Mucosa of descending colon (tissue), 3 donors: ENCODE measurements around the gene MAP1LC3B2. TPM values are rescaled to one million over a fixed set of nuclear protein-coding genes. Genes with fewer than 3 reads are reported as not detected.
A peak's percentile ranks its signal among the peaks of the same experiment; 100 is the strongest.

Experiments
- ATAC-seq: fragments of 200-7000 bp; cut with Tn5 transposase; one replicate; pipeline ENCODE4 v1.9.1; 2020; ENCODE audit warnings: mild to moderate bottlenecking, moderate library complexity
- DNase-seq, 3 donors: peaks; one replicate each; pipeline ENCODE4 v3.0.0-alpha.2; 2020
- H3K36me3 ChIP-seq: fragments of 200-600 bp; one replicate; pipeline ENCODE4 v1.8.0; 2021; ENCODE audit warnings: low read depth, mild to moderate bottlenecking
- H3K4me1 ChIP-seq: fragments of 200-600 bp; one replicate; pipeline ENCODE4 v1.8.0; 2021; ENCODE audit warnings: low read depth, mild to moderate bottlenecking
- H3K4me3 ChIP-seq: fragments of 200-600 bp; one replicate; pipeline ENCODE4 v1.8.0; 2021; ENCODE audit warnings: mild to moderate bottlenecking
- H3K9me3 ChIP-seq: fragments of 200-600 bp; one replicate; pipeline ENCODE4 v1.8.0; 2021; ENCODE audit warnings: mild to moderate bottlenecking
- CTCF ChIP-seq: fragments of 200-600 bp; IDR thresholded peaks from one replicate; pipeline ENCODE4 v1.8.0; 2022; ENCODE audit warnings: antibody characterized with exemption, mild to moderate bottlenecking
- intact Hi-C, 2 donors: fragments of 100-400 bp; cut with DNase I in 1 of 2; cut with micrococcal nuclease in 1 of 2; formaldehyde crosslinking; loops; one replicate each; pipeline versions ENCODE4 v1.11.0 to v1.11.1; 2022; cut with DNase I, micrococcal nuclease
- long read RNA-seq, 2 donors: library from polyadenylated mRNA; unstranded; transcript quantifications; one replicate each; pipeline ENCODE4 v2.0.0, GENCODE V29; 2019 to 2021
- total RNA-seq, 3 donors: library from RNA; stranded (reverse); fragmentation: NEBNext Ultra II Directional in 2 of 3; extraction: Animal tissue kit (Norgen Biotek cat#: 25700) in 2 of 3; gene quantifications; one replicate each; pipeline versions ENCODE4 v1.2.1 to v1.2.4, GENCODE V29; 2021 to 2023
- donor health status: DM: no; HTN: no; CAD: no; lungs with moderate emphysema.
- donor health status: DM: no; HTN: no; CAD: no.
- donor health status: DM: no; HTN: yes; CAD: no.

Gene MAP1LC3B2
- total RNA-seq = 1 to 10 TPM; 1.6 to 2.0 (median 1.7) TPM
- long read RNA-seq, donor 1 = 0 reads
- long read RNA-seq, donor 2 = 0 reads

- peaks cover 9% of the 10 kb centered on the region for H3K9me3 ChIP-seq
- ATAC-seq (peak; percentile 96), DNase-seq (peak; percentile 85 to 92 (median 87))
- no peaks in the 10 kb centered on the region for H3K36me3 ChIP-seq
- no peak for TF ChIP-seq CTCF
- intact Hi-C loops = no loop called here
- H3K4me1 ChIP-seq = peaks cover 17% of the 10 kb centered on the region
- no peak within 1 kb of the TSS for H3K4me3 ChIP-seq
Measured at GRCh38 chr12:116559162-116559935, at the start of gene MAP1LC3B2. TSS of gene MAP1LC3B2 (plus strand) at chr12:116559381. CDS start at chr12:116575943, 16,562 bp downstream.

GRCh38 chr12:116513944-116514343 is 45.2 kb upstream of the MAP1LC3B2 start:
- no peak for DNase-seq
- ATAC-seq = no peak
- no peak for TF ChIP-seq CTCF

DNA sequence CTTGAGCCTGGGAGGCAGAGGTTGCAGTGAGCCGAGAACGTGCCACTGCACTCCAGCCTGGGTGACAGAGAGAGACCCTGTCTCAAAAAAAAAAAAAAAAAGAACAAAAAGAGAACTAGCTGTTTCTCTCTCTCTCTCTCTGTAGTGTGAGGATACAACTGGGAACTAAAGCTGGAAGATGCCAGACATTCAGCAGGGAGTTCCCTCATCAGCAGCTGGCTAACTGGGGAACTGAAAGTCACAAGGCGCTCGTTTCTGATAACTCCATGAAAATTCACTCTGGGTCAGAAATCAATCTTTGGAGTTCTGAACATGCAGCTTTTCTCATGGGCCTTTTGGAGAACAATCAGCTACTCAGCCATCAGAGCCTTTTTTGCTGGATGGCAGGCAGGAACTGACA is 43.5 kb upstream of the MAP1LC3B2 start:
- no peak overlapping the region for H3K4me3 ChIP-seq
- no peaks in the 10 kb centered on the region for H3K4me1 ChIP-seq
- no peak for ATAC-seq
- TF ChIP-seq CTCF = no peak
- H3K9me3 ChIP-seq = no peaks in the 10 kb centered on the region
- no peak for DNase-seq
- intact Hi-C loops = no loop called here
- no peaks in the 10 kb centered on the region for H3K36me3 ChIP-seq

More at GRCh38 chr12:116513944-116514343, 45.2 kb upstream of the MAP1LC3B2 start:
- Histone ChIP-seq H3K4me1 (no peaks in the 10 kb centered on the region), H3K36me3 (no peaks in the 10 kb centered on the region), H3K9me3 (no peaks in the 10 kb centered on the region), H3K4me3 (no peak overlapping the region)
- intact Hi-C loops = no loop called here

DNA sequence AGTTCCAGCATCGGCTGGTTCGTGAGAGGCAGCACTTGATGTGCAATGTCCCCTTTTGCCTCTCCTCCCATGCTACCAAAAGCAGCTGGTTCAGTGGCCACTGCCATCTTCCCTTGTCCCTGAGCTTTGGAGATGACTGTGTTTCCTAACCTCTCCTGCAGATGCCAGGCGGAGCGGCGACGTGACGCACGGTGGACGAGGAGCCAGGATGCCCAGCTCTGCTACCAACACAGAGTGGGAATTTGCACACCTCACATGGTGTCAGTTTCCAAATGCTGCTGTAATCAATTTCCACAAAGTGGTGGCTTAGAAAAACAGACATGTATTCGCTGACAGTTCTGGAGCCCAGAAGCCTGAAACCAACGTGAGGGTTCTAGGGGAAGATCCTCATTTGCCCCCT is 42.5 kb upstream of the MAP1LC3B2 start:
- no peak for ATAC-seq
- Histone ChIP-seq H3K4me3 (no peak overlapping the region), H3K4me1 (no peaks in the 10 kb centered on the region), H3K9me3 (no peaks in the 10 kb centered on the region), H3K36me3 (no peaks in the 10 kb centered on the region)
- DNase-seq = no peak
- no peak for TF ChIP-seq CTCF
- intact Hi-C loops = no loop called here

- ATAC-seq = no peak
- no peaks in the 10 kb centered on the region for H3K4me1 ChIP-seq
Measured at GRCh38 chr12:116517431-116518045, 41.6 kb upstream of the MAP1LC3B2 start.

More at GRCh38 chr12:116517431-116518045, 41.6 kb upstream of the MAP1LC3B2 start:
- intact Hi-C loops = no loop called here
- Histone ChIP-seq H3K9me3 (no peaks in the 10 kb centered on the region), H3K4me3 (no peak overlapping the region), H3K36me3 (no peaks in the 10 kb centered on the region)
- no peak for TF ChIP-seq CTCF
- no peak for DNase-seq
